Keratinocyte (primary cell): ENCODE data around the gene LRRC51.

Experiments used
- EZH2 ChIP-seq: IDR thresholded peaks from one replicate; pipeline ENCODE4 v1.6.1; 2012; ENCODE audit warnings: inconsistent platforms, mild to moderate bottlenecking, low read length, moderate library complexity
- TF ChIP-seq, protein P1 (sequence below), 3 experiments: IDR thresholded peaks in 1 of 3; conservative IDR thresholded peaks in 1 of 3; optimal IDR thresholded peaks in 1 of 3; 2 replicates in 2 of 3; 3 replicates in 1 of 3; pipeline versions ENCODE3 to v1.5.1; 2011; ENCODE audit warnings: low read length in 3 of 3, mild to moderate bottlenecking in 3 of 3, moderate library complexity in 2 of 3, control low read depth in 1 of 3, inconsistent platforms in 1 of 3; ENCODE audit not compliant: insufficient read depth in 2 of 3; ENCODE audit errors: extremely low read depth in 1 of 3

DNA sequence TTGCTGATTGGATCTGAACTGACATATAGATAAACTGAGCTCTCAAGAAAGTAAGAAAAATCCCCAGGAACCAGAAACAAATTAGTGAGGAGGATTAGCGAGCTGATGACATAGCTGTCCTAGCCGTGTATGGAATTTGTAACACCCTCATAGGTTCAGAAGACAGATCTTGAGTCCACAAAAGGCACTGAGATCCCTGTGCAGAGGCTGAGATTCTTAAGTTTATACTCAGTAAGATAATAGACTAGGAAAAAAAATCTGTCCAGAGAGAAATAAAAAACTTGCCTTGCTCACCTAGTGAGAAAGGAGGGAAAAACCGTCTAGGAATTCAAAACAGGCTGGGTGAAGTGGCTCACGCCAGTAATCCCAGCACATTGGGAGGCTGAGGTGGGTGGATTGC, 4.9 kb upstream of the LRRC51 start:
- TF ChIP-seq, protein P1, sequence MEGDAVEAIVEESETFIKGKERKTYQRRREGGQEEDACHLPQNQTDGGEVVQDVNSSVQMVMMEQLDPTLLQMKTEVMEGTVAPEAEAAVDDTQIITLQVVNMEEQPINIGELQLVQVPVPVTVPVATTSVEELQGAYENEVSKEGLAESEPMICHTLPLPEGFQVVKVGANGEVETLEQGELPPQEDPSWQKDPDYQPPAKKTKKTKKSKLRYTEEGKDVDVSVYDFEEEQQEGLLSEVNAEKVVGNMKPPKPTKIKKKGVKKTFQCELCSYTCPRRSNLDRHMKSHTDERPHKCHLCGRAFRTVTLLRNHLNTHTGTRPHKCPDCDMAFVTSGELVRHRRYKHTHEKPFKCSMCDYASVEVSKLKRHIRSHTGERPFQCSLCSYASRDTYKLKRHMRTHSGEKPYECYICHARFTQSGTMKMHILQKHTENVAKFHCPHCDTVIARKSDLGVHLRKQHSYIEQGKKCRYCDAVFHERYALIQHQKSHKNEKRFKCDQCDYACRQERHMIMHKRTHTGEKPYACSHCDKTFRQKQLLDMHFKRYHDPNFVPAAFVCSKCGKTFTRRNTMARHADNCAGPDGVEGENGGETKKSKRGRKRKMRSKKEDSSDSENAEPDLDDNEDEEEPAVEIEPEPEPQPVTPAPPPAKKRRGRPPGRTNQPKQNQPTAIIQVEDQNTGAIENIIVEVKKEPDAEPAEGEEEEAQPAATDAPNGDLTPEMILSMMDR (optimal IDR thresholded peaks at IDR 0.05 in 1 of 3, IDR thresholded peaks at IDR 0.05 in 1 of 3, conservative IDR thresholded peaks at IDR 0.05 in 1 of 3; ENCODE audit: extremely low read depth in 1 of 3, insufficient read depth in 2 of 3, low read length in 3 of 3): no peak
- no peak for TF ChIP-seq EZH2
